GM18909 (cell line): ENCODE measurements around the gene GALNT18.

Experiments used
- ATAC-seq: cut with Tn5 transposase; IDR thresholded peaks from one replicate; pipeline ENCODE4 v1.9.1; 2021; ENCODE audit warnings: mild to moderate bottlenecking; ENCODE audit not compliant: unreplicated experiment, poor library complexity

The GALNT18 gene

DNA sequence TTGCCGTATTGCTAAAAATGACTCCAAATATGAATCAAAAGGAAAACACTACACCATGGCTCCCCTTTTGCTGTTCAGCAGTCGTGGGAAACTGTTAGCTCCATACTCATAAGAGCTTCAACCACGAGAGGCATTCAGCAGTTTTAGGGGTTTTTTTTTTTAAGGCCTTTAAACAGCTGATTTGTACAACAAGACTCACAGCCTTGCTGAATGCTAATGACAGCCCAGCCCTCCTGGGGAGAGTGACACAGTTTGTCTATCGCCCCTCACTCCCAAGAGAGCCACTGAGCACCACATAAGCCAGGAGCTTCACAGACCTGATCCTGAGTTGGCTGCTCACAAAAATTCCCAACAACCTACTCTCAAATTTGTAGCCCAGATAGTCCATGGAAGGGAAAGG is 32.4 kb downstream of the GALNT18 start:
- ATAC-seq: no peak

DNA sequence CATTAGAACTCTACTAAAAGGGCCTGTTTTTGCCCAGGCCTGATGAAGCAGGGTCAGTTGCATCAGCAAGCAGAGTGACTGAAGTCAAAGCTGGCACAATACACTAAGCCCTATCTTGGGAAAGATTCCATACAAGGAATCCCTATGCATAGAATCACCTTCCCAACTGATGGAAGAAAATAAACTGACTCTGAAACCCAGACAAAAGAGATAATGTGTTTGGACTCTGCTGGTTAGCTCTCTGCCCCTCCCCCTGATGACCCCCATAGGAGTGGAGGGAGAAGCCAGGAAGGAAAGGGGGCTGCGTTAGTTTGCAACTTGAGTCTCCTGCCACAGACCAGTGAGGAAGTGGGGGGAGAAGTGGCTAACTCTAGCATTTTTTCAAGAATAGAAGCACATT is 32.9 kb downstream of the GALNT18 start:
- ATAC-seq: no peak

GRCh38 chr11:11588243-11588642 is 33.6 kb downstream of the GALNT18 start:
- ATAC-seq: no peak

DNA sequence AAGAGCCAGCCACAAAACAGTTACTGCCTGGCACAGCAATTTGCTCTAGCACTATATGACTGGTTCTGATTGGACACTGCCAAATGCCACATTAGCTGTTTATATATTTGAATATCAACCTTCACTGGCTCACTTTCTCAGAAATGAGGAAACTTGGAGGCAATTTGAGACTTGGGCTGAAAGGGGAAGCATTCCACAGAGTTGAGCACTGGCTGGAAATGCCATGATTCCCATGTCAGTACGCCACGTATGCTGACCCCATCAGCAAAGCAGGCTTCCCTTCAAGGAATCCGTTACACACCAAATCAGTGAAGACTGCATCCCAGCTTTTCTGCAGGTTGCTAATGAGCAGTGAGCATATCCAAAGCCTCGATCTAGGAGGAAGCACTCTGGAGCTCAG is 34.7 kb downstream of the GALNT18 start:
- no peak for ATAC-seq

DNA sequence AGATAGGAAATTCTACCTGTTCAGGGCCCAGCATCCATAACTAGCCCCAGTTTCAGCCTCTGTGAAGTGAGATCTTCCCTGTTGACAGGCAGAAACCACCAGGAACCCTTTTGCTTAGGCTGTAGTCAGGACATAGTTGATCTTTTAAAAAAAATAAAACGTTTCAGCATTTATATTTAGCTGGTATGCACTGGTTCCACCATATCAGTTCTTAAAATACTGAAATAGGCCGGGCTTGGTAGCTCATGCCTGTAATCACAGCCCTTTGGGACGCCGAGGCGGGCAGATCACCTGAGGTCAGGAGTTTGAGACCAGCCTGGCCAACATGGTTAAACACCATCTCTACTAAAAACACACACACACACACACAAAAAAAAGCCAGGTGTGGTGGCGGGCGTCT is 35.3 kb downstream of the GALNT18 start:
- ATAC-seq: no peak

- ATAC-seq: no peak
Observed at GRCh38 chr11:11584937-11585336, 36.9 kb downstream of the GALNT18 start.

DNA sequence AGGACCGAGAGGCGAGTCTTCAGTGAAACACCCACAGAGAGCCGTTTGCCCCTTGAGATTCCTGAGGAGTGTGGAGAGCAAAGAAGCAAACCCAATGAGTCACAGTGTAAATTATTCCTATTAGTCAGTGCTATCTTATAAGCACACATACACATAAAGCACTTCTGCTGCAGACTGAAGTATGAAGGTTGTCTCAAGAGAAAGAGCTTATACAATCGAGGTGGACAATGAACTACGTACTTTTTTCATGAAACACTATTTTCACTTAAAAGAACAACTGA is 37.3 kb downstream of the GALNT18 start:
- ATAC-seq: no peak

DNA sequence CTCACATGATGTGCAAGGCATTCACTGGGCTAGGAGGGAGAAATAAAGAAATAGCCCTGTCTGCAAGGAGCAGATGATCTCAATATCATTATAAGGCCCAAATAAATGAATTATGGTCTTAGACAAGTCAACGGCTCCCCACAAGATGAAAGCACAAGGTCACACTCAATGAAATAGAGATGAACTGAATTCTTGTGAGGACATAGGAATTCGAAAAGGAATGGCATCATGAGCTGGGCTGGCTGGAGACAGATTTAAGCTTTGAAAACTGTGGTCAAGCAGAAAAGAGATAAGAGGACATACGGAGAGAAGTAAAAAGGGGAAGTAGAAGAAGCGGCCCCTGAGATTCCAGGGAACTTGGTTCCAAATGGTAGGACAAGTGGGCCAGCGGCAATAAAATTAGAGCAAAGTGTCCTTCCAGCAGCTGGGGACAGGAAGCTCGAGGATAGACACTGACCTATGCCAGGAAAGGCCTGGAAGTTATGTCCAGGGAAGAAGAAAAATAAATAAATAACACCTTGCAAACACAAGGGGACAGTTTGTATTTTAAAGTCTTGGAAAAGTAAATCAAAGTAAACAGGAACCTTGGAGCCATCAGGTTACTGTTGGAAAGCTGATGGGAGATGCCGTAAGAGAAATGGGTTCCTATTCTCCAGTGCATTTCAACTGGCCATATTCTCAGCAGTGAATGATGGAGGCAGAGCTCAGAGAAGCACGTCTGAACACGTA is 37.8 kb downstream of the GALNT18 start:
- ATAC-seq: no peak

GRCh38 chr11:11582011-11582701 is 39.6 kb downstream of the GALNT18 start:
- no peak for ATAC-seq

GRCh38 chr11:11581481-11581880 is 40.3 kb downstream of the GALNT18 start:
- ATAC-seq: no peak

DNA sequence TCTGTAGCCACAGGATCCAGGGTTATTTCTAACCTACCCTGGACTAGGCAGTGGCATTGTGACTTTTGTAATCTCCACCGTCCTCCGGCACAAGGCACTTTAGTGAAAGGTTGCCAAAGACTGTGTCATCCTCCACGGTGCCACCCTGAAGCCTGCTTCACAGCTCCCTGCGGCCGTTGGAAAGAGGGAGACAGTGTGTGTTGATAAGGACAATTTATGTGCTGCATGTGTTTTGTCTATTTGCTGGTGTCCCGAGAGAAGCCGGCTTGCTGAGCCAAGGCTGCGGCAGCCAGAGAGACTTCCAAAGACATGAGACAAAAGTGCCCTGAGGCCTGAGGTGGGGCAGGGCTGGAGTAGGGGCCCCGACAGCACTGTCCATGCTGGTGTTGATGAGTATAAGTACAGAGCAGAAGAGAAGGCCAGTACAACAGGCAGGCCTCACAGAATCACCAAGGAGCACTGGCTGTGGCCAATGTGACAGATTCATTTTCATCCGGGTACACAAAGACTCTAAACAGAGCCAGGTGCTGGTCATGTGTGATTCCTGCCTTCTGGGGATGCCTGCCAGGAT is 40.9 kb downstream of the GALNT18 start:
- no peak for ATAC-seq

DNA sequence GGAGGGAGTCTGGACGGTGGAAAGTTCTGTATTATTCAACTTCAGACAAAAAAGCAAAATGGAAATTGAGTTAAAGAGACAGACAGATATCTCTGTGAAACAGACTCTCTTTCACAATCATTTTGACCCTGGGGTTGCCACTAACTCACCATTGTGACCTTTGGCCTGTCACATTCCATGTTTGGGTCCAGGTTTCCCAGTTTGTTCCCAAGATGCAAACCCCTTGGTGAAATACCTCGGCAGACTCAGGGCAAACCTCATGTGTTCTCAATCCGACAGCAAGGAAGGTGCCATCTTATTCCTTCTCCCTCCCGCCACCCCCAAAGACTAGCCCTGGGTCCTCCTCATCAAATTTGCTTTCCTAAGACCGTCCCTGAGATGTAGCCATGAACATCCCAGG is 41.8 kb downstream of the GALNT18 start:
- ATAC-seq: no peak

GRCh38 chr11:11579012-11579988 is 42.5 kb downstream of the GALNT18 start:
- no peak for ATAC-seq

DNA sequence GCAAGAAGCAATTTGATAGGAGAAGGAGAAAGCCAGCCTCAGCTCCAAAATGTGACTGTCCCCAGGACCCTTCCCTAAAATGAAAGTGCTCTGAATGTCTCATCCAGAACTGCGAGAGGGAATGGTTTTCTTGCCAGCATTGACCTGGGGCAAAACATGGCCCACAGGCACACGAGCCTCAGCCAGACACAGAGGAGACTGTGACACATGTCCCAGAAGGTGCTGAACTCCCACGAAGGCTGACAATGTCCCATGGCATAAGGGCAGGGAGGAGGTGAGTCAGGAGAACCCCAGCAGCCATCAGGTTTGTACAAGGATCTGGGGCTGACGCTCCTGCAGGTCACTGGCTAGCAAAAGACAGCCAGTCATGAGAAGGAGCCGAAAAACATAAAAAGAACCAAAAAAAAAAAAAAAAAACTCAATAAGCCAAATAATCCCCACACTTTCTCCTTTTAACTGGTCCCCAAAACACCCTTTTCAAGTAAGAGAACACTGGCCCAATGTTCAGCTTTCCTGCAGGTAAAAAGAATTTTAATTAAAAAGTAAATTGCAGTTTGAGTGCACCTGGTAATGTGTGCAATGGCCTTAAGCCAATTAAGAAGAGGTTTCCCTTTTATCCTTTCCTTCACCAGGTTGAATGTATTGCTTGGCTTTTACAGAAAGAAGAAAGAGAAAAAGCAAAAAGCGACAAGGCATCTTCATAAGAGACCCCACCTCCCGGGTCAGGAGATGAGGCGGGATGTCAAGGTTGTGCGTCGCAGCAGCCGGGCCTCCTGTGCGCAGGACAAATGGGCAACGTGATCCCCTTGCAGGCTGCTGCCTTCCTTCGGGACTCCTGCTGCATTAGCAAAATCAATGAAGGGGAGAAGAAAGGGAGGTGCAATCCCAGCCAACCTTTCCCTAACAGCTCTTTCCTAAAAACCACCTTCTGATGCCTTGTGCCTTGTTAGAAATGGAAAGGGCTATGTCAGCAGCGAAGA is 43.6 kb downstream of the GALNT18 start:
- ATAC-seq: no peak

GRCh38 chr11:11577251-11577855 is 44.5 kb downstream of the GALNT18 start:
- no peak for ATAC-seq

- ATAC-seq: no peak
Observed at GRCh38 chr11:11574373-11575287, 47.2 kb downstream of the GALNT18 start.

DNA sequence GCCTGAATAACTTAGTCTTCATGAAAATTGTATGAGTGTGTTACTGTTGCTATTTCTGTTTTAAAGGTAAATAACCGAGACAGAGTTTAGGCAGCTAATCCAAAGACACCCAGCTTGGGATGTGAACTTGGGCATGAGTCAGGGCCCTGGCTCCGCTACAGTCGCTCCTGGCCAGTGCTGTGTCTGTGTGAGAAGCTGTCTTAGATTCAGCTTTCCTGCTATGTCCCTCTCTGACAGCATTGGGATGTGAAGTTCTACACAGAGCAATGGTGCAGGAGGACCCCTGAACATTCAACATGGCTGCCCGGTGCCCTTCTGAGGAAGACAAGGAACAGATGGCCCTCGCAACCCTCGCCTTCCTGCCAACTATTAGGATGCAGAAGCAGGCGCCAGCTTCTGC is 49.4 kb downstream of the GALNT18 start:
- ATAC-seq: no peak

DNA sequence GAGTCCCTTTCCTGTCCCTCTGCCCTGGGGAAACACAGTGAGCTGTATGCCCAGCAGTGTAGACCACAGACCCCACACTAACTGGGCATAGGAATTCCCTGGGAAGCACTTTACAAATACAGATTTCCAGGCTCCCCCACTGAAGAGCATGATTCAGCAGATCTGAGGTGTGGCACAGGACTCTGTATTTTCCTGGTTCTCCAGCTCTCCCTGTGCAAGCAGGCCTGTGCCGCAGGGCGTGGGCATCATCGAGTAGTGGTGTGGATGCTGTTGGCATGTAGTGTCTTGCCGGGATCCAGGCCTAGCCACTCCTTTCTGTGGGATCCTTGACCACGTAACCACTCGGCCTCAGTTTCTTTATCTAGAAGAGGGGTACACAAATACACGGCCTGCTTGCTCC is 49.9 kb downstream of the GALNT18 start:
- ATAC-seq: no peak
